ENCODE data around the gene OSCP1.
A peak's percentile ranks its signal among the peaks of the same experiment; 100 is the strongest.

Gene OSCP1

GRCh38 chr1:36380782-36381181 lies 69.5 kb downstream of the OSCP1 start:
- DNase-seq: no peak

GRCh38 chr1:36380143-36380619 lies 70.1 kb downstream of the OSCP1 start:
- DNase-seq: no peak

GRCh38 chr1:36377791-36378492 lies 72.3 kb downstream of the OSCP1 start:
- DNase-seq: no peak

GRCh38 chr1:36372617-36373016 lies 77.6 kb downstream of the OSCP1 start:
- no peak for DNase-seq

- peak; percentile 70 for DNase-seq
These were observed 81.0 kb downstream of the OSCP1 start for GRCh38 chr1:36369061-36369861.
